NCI-H1048 (cell line): ENCODE results near the gene SLC7A10.
"Not testable (repeated sequence)": the region's sequence is repeated elsewhere in the genome, so short reads cannot be mapped to it uniquely, and the experiment has no call there.

ENCODE experiments used
- DNase-seq: peaks from one replicate; lab custom pipeline; 2025; lab: John Stamatoyannopoulos, UW

Gene SLC7A10

DNA sequence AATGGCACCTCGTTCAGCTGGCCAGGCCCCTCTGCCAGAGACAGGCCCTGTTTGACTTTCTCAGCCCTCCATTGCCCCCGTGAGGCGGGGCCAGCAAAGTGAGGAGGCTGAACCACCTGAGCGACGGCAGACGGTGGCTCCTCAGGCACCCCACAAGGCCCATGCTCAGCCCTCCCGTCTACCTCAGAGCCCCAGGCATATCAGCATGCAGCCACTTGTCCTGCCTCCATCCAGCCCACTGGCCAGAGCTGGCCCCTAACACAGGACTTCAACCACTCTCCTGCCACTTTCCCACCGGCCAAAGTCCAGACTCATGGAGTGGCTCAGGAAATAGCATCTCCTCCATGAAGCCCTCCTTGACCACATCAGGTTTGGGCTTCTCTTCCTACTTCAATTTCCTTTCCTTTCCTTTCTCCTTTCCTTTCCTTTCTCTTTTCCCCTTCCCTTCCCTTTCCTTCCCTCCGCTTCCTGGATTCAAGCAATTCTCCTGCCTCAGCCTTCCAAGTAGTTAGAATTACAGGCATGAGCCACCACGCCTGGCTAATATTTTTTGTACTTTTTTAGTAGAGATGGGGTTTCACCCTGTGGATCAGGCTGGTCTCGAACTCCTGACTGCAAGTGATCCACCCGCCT lies 9.3 kb downstream of the SLC7A10 start:
- DNase-seq = no peak

DNA sequence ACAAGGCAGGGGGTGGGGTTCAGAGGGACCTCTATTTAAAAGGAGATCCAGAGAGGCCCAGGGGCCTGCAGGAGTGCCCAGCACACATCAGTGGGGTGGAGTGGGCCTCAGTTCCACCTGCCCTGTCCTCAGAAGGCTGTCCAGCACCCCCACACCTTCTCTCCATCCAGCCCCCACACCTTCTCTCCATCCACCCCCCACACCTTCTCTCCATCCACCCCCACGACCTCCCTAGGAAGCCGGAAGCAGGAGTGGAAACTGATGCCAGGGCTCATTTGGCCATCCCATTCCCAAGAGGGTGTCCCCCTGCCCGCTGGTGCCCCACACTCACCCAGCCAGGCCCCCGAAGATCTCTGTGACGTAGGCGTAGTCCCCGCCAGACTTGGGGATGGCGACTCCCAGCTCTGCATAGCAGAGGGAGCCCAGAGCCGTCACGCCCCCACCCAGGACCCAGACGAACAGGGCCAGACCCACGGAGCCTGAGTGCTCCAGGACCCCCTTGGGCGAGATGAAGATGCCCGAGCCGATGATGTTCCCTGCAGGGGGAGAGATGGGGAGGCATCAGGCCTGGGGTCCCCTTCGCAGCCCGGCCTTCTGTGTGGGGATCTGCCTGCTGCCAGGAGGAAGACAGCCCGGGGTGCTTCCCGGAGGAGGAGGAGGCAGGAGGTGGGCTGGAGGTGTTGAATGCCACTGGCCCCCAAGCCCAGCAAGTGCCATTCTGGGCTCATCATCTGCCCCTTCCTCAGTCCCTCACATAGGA lies 10.0 kb downstream of the SLC7A10 start:
- no peak for DNase-seq

DNA sequence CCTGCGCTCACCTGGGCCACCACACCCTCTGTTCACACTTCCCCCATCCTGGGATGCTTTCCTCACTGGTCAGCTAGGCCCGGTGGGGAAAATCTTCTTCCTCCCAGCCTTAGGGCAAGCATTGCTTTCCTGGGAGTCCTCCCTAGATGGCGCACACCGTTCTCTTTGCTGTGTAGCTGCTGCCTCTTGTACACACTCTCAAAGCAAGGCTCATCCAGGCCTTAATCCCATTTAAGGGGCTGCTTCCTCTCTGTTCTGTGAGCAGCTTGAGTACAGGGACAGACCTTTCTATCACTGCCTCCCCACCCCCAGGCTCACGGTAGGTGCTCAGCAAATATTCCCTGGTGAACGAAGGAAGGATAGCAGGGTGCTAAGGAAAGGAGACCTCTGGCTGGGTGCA lies 11.1 kb downstream of the SLC7A10 start:
- no peak for DNase-seq

DNA sequence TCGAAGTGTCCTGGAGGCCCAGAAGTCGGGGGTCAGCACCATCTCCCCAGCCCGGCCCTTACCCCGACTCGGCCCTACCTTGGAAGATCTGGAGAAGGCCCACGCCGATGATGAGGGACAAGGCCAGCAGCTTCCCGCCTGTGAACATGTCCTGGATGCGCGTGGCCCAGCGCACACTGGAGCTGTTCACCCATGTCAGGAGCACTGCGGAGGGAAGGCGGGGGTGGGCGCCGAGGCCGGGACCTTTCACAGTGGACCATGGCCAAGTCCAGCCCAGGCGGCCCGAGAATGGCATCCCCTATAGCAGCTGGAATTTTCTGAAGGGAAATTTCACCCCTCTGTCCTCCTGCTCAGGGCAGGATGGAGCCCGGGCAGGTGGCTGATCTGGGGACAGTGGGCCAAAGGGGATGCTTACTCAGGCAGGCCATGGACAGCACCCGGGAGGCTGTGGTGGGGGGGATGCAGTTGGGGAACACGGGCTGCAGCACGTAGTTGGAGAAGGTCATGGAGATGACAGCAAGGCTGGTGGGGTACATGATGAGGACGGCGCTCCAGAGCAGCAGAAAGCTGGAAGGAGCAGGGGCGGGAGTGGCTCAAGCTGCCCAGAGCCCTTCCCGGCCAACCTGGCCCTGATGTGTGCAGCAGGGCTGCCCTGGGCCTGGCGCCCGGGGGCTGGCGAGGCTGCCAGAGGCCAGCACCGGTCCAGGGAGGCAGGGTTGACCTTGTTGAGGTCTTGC lies 13.0 kb downstream of the SLC7A10 start:
- DNase-seq = no peak

DNA sequence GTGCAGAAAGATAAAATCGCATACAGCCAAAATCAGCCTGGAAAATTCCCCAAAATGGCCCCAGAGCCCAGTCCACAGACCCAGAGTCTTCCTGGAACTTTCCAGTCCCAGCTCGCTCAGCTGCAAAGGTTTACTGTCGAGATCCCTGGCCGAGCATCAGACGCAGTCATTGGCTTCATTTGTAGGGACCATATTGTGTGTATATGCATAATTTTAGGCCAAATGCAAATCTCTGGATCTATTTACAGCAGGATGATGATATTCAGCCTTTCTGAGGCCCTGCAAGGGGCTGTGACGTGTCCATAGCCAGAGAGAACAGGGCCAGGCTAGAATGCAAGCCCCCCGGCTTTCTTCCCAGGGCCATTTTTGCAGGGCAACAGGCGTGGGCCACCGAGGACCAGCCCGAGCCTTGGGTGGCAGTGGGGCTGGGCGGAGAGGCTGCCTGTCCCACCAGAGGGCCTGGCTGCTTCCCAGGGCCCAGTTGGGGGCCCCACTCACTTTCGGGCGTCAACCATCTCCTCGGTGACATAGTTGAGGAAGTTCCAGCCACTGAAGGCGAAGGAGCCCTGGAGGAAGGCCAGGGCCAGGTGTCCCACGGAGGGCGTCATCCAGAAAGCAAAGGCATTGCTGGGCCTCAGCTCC lies 13.7 kb downstream of the SLC7A10 start:
- DNase-seq = no peak

DNA sequence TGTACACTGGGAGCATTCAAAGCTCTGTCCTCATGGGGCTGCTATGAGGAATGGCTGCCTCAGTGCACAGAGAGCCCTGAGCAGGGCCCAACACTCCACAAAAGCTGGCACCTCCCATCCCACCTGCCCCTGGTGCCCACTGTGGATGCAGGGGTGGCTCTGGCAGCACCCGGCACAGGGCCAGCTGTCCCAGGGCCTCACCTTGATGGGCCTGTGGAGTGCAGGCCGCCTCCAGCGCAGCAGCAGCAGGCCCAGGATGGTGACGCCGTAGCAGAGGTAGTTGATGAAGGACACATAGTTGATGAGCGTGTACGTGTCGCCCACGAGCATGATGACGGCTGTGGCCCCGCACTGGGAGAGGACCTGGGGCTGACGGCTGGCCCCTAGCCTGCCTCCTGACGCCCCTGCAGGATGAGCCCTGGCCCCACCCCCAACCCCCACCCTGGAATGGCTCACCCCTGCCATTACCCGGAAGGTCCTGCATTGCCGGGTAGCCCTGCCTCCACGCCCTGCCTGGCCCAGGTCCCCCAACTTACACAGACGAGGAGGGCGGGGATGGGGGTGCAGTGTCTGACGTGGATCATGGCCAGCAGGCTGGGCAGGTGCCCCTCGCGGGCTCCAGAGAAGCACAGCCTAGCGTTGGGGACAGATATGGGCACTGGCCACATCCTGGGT lies 15.2 kb downstream of the SLC7A10 start:
- no peak for DNase-seq

DNA sequence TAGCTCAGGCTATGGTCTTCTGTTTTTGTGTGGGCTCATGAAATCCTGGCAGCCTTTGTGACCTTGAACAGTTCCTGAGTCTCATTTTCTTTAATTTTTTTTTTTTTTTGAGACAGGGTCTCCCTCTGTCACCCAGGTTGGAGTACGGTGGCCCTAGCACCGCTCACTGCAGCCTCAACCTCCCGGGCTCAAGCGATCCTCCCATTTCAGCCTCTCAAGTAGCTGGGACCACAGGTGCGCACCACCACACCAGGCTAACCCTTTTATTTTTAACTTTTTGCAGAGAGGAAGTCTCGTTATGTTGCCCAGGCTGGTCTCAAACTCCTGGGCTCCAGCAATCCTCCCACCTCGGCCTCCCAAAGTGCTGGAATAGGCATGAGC lies 15.8 kb downstream of the SLC7A10 start:
- DNase-seq = not testable (repeated sequence)

DNA sequence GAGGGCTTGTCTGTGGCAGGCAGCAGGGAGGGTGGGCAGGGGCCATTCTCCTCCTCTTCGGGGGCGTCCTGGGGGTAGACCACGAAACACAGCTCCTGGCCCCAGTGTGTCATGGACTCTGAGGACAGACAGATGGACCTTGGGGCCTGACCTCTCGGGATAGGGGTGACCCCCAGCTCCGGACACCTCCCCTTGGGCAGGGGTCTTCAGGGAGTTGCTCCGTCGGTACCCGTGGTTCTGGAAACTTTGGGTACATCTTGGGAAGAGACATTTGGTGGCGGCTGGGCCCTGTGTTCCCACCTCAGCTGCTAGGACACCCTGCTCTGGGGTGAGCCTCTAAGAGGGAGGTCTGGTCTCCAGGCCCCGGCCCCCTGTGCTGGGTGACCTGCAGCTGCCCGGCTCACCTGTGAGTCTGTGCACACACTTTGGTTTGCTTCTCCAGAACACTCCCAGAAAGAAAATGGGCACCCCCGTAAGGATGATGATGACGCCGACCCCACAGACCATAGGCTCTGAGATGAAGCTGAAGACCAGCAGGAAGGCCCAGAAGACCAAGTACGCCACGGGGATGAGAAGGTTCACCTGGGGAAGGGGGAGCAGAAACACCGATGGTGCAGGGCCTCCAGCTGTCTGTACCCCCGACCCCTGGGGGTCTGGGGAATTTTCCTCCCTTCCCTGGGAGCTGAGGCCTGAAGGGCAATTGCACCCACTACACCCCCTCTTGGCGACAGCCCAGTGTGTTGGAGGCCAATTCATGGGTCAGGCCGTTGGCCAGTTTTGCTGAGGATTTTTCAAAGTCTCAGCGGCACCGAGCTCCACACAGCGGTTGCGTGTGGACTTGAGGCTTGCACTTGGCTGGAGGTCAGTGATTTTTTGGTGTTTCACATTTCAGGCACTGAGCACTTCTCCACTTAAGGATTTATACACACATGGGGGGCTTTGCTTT lies 16.5 kb downstream of the SLC7A10 start:
- no peak for DNase-seq

DNA sequence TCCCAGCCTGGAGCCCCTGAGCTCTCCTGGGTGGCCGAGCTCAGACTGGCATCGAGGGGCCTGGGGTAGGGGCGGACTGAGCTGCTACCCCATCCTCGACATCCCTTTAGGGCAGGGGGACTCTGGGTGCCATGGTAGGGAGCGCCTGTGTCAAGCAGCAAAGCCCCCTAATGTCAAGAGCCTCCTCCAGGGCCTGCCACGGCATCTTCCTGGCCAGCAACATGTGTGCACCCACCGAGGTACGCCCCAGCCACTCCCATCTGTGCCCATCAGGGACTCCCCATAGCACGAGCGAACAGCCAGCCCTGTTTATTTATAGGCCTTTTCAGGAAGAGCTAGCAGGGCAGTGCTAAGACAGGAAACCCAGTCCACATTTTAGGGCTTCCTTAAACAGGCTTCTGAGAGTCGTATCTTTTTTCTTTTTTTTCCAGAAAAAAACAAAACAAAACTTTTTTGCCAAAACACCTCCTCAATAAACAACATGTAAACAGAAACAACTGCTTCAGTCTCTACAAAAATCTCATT lies 17.2 kb downstream of the SLC7A10 start:
- no peak for DNase-seq

DNA sequence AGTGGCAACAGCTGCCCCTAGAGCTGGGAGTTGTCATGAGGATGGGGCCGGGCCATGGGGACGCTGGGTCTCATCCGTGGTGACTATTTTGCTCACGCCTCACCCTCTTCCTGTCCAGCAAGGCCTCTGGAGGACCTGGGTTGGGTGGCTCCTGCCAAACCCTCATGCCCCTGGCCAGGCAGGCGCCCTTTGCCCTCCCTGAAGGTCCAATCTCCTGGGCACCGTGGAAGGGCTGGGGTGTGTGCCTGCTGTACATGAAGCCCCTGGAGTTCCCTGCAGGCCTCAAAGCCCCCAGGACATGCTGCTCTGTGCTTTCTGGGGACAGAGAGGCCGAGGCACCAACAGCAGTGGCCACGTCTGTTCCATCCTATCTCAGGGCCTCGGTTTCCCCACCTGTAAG lies 17.7 kb downstream of the SLC7A10 start:
- no peak for DNase-seq

DNA sequence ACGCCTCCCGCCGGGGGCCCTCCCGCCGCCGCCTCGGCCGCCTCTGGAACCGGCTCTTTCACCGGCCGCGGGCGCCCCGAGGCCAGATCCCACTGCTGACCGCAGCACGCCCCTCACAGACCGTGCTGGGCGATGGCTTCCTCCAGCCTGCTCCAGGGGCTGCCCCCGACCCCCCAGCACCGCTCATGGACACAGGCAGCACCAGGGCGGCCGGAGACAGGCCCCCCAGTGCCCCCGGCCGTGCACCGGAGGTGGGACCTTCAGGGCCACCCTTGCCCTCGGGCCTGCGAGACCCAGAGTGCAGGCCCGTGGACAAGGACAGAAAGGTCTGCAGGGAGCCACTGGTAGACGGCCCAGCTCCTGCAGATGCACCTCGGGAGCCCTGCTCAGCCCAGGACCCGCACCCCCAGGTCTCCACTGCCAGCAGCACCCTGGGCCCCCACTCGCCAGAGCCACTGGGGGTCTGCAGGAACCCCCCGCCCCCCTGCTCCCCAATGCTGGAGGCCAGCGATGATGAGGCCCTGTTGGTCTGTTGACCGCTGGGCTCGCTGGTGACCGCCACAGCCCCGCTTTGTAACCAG lies 18.5 kb downstream of the SLC7A10 start:
- DNase-seq = no peak

DNA sequence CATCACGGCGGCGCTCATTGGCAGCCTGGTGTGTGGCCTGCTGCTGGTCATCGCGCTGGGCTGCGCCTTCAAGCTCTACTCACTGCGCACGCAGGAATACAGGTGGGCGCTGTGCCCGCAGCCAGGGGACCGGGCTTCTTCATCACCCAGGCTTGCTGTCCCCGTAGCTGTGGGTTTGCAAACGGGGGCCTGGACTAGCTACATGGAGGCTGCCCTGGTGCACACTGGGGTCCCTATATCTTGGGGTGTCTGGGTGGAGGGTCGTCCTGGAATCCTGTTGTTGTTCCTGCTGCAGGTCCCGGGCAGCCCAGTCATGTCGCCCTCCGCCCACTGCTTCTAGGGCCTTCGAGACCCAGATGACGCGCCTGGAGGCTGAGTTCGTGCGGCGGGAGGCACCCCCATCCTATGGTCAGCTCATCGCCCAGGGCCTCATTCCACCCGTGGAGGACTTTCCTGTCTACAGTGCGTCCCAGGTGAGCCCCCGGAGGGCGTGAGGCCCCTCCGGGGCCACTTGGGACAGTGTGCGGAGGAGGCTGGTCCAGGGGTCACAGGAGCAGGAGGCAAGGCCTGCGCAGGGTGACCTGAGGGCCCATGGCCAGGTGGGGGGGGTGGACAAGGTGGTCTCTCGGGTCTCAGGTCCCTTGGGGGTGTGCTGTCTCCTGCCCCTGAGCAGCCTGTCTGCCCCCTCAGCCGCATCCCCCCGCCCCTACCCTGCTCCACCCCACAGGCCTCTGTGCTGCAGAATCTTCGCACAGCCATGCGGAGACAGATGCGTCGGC lies 19.2 kb downstream of the SLC7A10 start:
- no peak for DNase-seq

DNA sequence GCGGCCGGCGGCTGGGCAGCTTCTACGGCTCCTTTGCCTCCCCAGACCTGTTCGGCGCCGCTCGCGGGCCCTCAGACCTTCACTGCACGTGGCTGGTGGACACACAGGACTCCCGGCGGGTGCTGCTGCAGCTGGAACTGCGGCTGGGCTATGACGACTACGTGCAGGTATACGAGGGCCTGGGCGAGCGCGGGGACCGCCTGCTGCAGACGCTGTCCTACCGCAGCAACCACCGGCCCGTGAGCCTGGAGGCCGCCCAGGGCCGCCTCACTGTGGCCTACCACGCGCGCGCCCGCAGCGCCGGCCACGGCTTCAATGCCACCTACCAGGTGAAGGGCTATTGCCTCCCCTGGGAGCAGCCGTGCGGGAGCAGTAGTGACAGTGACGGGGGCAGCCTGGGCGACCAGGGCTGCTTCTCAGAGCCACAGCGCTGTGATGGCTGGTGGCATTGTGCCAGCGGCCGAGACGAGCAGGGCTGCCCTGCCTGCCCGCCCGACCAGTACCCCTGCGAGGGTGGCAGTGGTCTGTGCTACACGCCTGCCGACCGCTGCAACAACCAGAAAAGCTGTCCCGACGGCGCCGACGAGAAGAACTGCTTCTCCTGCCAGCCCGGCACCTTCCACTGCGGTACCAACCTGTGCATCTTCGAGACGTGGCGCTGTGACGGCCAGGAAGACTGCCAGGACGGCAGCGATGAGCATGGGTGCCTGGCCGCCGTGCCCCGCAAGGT lies 20.0 kb downstream of the SLC7A10 start:
- no peak for DNase-seq

DNA sequence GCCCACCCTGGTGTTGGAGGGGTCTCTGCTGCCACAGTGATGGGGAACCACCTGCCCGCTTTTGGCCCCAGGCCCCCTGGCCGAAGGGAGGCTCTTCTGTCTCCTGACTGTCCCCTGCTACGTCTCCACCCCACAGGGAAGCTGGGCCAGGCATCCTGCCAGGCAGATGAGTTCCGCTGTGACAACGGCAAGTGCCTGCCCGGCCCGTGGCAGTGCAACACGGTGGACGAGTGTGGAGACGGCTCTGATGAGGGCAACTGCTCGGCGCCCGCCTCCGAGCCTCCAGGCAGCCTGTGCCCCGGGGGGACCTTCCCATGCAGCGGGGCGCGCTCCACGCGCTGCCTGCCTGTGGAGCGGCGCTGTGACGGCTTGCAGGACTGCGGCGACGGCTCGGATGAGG lies 20.5 kb downstream of the SLC7A10 start:
- DNase-seq = no peak

DNA sequence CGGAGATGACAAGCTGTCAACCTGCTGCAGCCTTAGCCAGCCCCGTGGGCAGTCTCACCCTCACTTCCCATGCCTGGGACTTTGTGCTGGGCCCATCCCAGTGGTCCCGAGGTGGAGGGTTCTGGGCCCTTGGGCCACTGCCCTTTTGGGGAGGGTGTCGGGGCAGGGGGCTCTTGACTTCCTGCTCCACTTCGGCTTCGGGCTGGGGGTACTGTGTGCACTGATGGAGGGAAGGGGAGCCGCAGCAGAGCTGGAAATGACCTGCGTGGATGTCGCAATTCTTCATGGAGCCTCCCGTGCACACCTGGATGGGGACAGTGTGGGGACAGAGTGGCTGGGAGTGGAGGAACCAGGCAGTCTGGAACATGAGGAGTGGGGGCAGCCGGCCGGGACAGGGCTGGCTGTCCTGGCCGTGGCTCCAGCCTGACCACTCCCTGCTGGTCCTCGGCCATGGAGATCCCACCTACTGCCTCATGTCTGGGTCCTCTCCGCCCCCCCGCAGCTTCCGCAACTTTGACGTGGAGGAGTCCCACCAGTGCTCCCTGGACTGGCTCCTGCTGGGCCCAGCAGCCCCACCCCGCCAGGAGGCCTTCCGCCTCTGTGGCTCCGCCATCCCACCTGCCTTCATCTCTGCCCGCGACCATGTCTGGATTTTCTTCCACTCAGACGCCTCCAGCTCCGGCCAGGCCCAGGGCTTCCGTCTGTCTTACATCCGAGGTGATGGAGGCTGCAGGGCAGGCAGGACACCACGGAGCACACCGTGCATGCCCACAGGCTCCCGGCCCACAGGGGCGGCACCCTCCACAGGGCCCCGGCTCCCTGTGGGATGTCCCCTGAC lies 21.3 kb downstream of the SLC7A10 start:
- no peak for DNase-seq

DNA sequence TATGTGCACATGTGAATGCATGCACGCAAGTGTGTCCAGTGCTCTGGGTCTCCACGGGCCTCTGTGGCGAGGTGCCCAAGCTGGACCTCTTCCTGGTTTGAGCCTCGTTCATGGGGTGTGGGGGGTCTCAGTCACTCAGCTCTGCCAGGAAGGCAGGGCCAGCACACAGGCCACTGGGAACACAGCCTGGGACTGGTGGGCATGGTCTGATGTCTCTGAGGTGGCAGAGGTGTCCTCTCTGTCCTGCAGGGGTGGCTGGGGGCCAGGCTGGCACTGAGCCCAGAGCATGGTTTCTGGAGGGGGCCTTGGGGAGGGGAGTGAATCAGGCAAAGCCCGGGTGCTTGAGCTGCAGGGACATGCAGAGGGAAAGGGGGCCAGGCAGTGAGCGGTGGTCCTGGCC lies 22.1 kb downstream of the SLC7A10 start:
- DNase-seq = no peak

DNA sequence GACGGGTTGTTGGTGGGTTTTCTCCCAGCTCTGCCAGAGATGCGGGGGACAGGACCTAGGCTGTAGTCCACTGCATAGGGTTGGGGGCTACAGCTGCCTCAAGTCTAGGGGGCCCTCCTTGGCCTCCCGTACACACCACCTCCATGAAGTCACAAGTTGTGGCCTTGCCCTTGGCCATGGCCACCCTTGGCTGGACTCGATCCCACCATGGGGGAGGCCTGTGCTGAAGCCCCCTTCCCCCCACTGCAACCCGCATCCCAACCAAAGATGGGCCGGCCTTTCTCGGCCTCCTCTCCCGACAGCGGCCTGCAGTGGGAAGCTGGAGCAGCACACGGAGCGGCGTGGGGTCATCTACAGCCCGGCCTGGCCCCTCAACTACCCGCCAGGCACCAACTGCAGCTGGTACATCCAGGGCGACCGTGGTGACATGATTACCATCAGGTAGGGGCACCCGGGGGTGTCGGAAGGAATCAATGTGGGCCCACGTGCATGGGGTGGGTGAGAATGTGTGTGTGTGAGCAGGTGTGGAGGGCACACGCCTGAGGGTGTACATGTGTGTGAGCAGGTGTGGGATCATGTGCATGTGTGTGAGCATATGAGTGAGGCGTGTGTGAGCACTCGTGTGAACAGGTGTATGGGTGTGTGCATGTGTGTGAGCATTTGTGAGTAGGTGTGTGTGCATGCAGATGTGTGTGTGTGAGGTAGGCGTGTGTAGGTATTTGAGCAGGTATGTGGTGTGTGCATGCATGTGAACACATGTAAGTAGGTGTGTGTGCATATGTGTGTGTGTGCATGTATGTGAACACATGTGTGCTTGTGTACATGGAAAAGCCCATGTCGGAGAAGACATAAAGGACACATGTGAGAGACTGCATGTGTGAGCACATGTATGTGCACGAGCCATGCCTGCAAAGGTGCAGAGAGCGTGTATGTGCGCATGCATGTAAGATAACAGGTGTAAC lies 22.8 kb downstream of the SLC7A10 start:
- DNase-seq = no peak
